SK-N-DZ (cell line): Measurements from ENCODE around the gene FGF11.
A peak's percentile ranks its signal among the peaks of the same experiment; 100 is the strongest.

ENCODE experiments used
- DNase-seq: peaks from one replicate; pipeline ENCODE4 v3.0.0-alpha.2; 2015; ENCODE audit warnings: low spot score

Gene FGF11

GRCh38 chr17:7429722-7430121 lies 9.6 kb upstream of the FGF11 start:
- DNase-seq: no peak

DNA sequence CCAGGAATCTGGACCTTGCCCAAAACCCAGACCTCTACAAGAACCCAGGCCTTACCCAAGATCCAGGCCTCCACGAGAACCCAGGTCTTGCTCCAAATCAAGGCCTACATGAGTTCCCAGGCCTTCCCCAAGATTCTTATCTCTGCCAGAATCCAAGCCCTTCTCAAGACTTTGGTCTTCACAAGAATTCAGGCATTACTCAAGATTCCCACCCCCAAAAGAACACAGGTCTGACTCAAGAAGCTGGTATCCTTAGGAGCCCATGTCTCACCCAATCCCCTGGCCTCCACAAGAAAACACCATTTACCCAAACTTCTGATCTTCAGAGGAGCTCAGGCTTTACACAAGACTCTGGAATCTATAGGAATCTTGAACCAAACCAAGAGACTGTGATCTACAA lies 8.1 kb upstream of the FGF11 start:
- no peak for DNase-seq

GRCh38 chr17:7432296-7432695 lies 7.0 kb upstream of the FGF11 start:
- no peak for DNase-seq

DNA sequence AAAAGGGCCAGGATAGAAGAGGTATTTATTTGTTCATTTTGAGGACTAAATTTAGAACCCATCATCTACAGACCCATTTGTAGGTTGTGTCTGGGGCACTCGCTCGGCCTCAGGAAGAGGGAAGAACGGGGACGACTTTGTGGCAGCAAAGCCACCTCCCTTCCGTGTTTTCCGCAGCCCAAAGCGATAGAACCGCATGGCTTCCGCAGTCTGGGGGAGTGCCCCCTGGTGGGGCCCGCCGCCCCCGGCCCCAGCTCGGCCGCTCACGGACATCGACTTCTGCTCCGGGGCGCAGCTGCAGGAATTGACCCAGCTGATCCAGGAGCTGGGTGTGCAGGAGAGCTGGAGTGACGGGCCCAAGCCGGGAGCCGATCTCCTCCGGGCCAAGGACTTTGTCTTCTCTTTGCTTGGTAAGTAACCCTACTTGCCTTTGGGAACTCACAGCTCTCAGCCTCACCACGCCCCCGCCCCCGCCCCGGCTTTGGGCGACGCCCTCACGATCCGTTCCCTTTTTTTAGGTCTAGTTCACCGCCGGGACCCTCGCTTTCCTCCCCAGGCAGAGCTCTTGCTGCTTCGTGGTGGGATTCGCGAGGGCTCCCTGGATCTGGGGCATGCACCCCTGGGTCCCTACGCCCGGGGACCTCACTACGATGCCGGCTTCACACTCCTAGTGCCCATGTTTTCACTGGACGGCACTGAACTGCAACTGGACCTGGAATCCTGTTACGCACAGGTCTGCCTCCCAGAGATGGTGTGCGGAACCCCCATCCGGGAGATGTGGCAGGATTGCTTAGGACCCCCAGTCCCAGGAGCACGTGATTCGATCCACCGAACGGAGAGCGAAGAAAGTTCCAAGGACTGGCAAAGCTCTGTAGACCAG lies 3.4 kb upstream of the FGF11 start:
- DNase-seq: no peak

DNA sequence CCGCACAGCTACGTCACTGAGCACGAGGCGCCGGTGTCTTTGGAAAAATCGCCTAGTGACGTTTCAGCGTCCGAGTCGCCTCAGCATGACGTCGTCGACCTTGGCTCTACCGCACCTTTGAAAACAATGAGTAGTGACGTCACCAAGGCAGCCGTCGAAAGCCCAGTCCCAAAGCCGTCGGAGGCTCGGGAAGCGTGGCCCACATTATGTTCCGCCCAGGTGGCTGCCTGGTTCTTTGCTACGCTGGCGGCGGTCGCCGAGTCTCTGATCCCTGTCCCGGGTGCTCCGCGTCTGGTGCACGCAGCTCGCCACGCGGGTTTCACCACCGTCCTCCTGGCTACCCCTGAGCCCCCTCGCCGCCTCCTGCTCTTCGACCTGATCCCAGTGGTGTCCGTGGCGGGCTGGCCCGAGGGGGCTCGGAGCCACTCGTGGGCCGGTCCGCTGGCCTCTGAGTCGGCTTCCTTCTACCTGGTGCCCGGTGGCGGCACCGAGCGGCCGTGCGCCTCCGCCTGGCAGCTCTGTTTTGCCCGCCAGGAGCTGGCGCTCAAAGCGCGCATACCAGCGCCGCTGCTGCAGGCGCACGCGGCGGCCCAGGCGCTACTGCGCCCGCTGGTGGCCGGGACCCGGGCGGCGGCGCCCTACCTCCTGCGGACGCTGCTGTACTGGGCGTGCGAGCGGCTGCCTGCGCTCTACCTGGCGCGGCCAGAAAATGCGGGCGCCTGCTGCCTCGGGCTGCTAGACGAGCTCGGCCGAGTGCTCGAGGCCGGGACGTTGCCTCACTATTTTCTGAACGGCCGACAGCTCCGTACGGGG lies 2.5 kb upstream of the FGF11 start:
- peak; percentile 80 for DNase-seq

DNA sequence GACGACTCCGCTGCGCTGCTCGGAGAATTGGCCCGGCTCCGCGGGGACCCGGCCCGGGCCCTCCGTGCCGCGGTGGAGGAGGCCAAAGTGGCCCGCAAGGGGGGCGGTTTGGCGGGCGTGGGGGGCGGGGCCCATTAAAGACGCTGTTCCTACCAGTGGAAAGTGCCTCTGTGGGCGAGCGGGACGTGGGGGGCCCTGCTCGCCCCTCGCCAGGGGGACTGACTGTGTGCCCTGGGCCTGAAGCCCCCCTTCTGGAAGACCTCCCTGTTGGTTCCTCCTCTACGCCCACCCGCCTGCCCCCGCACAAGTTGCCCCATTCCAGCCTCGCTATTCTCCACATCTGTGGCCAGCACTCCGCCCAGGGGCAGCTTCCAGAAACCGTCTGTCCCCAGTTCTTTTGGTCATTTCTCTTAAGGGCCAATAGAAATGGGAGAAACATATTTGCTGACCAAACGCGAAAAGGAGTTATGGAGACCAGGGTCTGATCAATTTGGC lies 1.9 kb upstream of the FGF11 start:
- no peak for DNase-seq

DNA sequence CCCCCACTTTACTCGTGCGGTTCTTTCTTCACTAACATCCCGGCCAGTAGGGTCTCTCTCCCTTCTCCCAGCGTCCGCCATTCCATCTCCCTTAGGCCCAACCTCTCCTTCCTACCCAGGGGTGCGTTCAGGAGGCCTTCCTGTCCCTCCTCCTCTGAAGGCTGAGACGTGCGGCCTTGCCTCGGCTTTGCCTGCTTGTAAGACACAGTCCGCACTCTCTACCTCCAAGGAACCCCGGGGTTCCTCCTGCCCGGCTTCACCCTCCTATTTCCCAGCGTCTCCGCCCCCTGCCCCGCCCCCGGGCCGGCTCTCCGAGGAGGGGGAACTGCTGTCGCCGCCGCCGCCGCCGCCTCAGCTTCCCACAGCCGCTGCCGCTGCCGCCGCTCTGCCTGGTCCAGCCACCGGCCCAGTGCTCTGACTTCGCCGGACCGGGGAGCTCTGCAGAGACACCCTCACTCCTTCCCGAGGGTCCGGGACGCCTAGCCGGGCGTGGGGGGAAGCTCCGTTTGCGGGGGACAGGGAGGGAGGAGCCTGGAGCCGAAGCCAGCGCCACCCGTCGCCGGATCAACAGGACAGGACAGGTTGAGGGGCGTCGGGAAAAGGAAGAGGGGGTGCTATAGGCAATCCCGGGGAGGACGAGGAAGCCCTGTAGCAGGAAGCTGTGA lies 1.2 kb upstream of the FGF11 start:
- DNase-seq: peak; percentile 60

DNA sequence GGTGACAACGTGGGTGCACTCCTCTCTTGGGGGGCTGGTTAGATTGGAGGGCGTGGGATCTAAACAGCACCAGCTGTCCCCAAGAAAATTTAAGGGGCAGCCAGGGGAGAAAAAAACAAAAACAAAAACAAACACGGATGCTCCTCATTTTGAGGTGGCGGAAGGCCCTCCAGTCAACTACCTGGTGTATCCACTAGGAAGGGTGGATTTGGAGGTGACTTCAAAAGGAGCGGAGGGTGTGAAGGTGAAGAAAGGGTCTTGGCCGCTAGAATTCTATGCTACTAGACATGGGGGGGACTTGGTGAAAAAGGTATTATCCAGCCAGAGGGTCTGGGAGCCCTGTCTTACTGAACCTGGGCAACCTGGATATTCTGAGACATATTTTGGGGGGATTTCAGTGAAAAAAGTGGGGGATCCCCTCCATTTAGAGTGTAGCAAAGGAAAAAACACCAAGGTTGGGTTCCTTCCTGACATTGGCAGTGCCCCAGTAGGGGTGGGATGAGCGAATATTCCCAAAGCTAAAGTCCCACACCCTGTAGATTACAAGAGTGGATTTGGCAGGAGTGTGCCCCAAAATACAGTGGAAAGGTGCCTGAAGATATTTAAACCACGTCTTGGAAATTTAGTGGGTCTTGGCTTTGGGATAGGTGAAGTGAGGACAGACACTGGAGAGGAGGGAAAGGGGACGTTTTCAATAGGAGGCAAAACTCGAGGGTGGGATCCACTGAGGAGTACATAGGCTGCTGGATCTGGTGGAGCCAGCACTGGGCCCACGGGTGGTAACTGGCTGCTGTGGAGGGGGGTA lies 454 bp upstream of the FGF11 start:
- no peak for DNase-seq

- peak; percentile 81 for DNase-seq
Observed at GRCh38 chr17:7440113-7440833, 961 bp downstream of the FGF11 start.

DNA sequence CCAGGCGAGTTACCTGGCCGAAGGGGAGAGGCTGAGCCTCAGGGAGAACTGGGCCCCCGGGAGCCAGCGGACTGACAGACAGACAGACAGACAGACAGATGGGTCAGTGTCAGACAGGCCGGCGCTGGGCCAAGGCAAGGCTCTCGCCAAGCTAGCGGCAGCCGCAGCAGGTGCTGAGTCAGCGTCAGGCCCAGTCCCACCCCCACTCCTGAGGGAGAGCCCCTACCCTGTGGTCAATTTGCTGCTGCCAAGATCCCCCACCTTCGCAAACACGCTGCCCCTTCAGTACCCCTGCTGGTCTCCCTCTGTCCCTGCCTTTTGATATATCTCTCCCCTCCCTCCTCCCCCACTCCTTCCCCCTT lies 1.5 kb downstream of the FGF11 start:
- peak; percentile 49 for DNase-seq

- no peak for DNase-seq
Observed at GRCh38 chr17:7441266-7441665, 2.0 kb downstream of the FGF11 start.

DNA sequence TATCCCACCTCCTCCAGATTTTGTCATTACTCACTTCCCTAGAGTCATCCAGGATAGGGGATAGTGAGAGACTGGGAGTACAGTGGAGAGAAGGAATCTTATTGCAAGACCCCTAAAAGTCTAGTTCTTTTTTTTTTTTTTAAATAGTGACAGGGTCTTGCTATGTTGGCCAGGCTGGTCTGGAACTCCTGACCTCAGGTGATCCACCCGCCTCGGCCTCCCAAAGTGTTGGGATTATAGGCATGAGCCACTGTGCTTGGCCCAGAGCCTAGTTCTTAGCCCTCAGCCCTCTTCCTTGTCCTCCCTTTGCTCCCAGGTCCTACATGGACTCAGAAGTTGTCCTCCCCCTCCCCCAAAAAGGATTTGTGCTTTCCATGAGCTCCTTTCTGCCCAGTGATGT lies 2.8 kb downstream of the FGF11 start:
- DNase-seq: no peak

DNA sequence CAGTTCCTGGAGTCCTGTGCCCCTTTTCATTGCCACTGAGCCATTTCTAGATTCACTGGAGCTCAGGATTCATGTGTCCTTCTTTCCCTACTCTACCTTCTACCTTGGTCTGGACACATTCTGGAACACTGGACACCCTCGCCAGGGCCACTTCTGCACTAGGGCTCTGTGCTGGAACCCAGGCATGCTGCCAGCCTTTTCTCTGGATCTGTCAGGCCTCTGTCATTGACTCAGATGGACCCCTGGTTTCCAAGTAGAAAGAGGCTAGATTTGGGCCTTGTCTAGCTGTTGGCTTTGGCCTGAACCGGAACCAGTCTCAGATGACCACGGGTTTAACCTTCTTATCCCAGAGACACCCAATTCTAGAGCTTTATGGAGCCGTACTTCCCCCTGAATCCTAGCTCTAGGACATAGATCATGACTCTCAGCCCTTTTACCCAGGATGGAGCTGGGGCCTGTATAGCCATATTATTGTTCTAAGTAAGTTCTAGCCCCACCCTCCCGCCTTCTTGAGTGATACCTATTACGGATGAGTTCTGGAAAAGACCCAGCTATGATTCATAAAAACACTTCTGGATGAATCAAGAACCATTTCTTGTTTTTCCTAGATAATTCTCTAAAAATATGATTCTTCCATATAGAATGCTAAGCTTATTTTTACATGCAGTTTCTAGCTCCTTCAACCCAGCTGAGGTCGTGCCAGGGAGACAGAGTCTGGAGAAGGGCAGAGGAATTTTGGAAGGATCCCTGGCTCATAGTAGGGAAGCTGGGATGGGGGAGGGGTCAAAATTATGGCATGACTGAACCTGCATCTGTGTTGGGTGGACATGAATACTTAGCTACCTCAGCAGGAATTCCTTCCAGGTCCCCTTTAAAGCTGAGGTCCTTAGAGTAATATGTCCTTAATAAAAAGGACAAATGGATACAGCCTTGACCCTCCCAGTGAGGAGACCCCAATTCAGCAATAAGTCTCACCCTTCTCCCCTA lies 4.5 kb downstream of the FGF11 start:
- DNase-seq: no peak

- DNase-seq: peak; percentile 58
Observed at GRCh38 chr17:7444682-7445618, 5.6 kb downstream of the FGF11 start, which contains the start of gene CHRNB1. CHRNB1 (plus strand) TSS chr17:7445061; CDS start chr17:7445128, 67 bp downstream.

DNA sequence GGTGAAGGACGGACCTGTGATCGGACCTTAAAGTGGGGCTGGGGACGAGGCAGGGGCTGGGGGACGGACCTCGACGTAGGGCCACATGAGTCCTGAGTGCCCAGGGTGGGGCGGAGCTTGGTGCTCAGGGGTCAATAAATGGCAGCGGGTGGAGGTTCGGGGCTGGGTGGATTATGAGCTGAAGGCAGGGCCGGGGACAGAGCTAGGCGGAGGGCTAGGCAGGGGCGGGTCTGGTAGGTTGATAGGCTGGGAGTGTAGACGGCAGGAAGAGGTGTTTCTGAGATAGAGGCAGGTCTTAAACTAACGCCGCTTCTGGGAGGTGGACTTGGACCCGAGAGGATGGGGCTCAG lies 6.3 kb downstream of the FGF11 start:
- no peak for DNase-seq

- DNase-seq: no peak
Observed at GRCh38 chr17:7448461-7448860, 9.1 kb downstream of the FGF11 start.

GRCh38 chr17:7459961-7460545 lies 20.7 kb downstream of the FGF11 start:
- no peak for DNase-seq
